IMR-90 (cell line): ENCODE data around the gene CGNL1. TPM values are rescaled to one million over a fixed set of nuclear protein-coding genes. Genes with fewer than 3 reads are reported as not detected.

Experiments used
- ATAC-seq: fragments of 200-7000 bp; cut with Tn5 transposase; 2 replicates; pipeline ENCODE4 v1.9.1; 2020; ENCODE audit warnings: low read depth, mild to moderate bottlenecking, moderate library complexity
- BruUV-seq: library from RNA; stranded (reverse); fragments of 400-500 nt; replicated peaks from 2 replicates; lab custom pipeline; 2021; lab: Mats Ljungman, UMichigan
- CTCF ChIA-PET: fragments of 300-600 bp; formaldehyde crosslinking; extraction: SDS; loops from one replicate; lab custom pipeline; 2021; ENCODE audit warnings: antibody characterized with exemption; lab: Yijun Ruan, JAX
- POLR2A ChIA-PET: fragments of 300-600 bp; sonication (Branson Sonifier 250); formaldehyde crosslinking; loops from one replicate; lab custom pipeline; 2022; ENCODE audit warnings: antibody characterized with exemption; ENCODE audit not compliant: unreplicated experiment; lab: Charles Lee
- DNase-seq: peaks from one replicate; pipeline ENCODE4 v3.0.0; 2013
- H2AFZ ChIP-seq: replicated peaks from 2 replicates; pipeline ENCODE3; 2013; ENCODE audit warnings: low read length, mild to moderate bottlenecking; ENCODE audit not compliant: poor library complexity
- H2AK5ac ChIP-seq: 2 replicates; pipeline ENCODE4 v1.6.1; 2013; ENCODE audit warnings: low read depth, low read length, inconsistent platforms
- H2AK9ac ChIP-seq: replicated peaks from 2 replicates; pipeline ENCODE3; 2013; ENCODE audit warnings: mild to moderate bottlenecking, low read depth, low read length, moderate library complexity; ENCODE audit not compliant: poor library complexity
- H2BK120ac ChIP-seq: 2 replicates; pipeline ENCODE4 v1.6.1; 2013; ENCODE audit warnings: low read depth, low read length, inconsistent platforms
- H2BK15ac ChIP-seq: 3 replicates; pipeline ENCODE4 v1.6.1; 2013; ENCODE audit warnings: low read depth, low read length, inconsistent platforms
- H2BK20ac ChIP-seq: 2 replicates; pipeline ENCODE4 v1.6.1; 2013; ENCODE audit warnings: low read depth, mild to moderate bottlenecking, inconsistent platforms, low read length, moderate library complexity
- H2BK5ac ChIP-seq: 2 replicates; pipeline ENCODE4 v1.6.1; 2013; ENCODE audit warnings: mild to moderate bottlenecking, low read depth, low read length, inconsistent platforms; ENCODE audit not compliant: poor library complexity, severe bottlenecking
- H3K14ac ChIP-seq: replicated peaks from 2 replicates; pipeline ENCODE4 v1.6.1; 2013; ENCODE audit warnings: low read depth, low read length, inconsistent platforms
- H3K18ac ChIP-seq: 2 replicates; pipeline ENCODE4 v1.6.1; 2013; ENCODE audit warnings: low read depth, low read length, control low read depth
- H3K23ac ChIP-seq: 2 replicates; pipeline ENCODE4 v1.6.1; 2013; ENCODE audit warnings: low read depth, low read length, inconsistent platforms
- H3K27ac ChIP-seq: 2 replicates; pipeline ENCODE4 v1.5.1; 2013; ENCODE audit warnings: mild to moderate bottlenecking, control low read depth, low read length; ENCODE audit not compliant: insufficient read depth
- H3K27me3 ChIP-seq: 2 replicates; pipeline ENCODE4 v1.6.1; 2013; ENCODE audit warnings: low read length; ENCODE audit not compliant: control insufficient read depth, insufficient read depth
- H3K36me3 ChIP-seq: 2 replicates; pipeline ENCODE4 v1.6.1; 2013; ENCODE audit warnings: low read length, mixed read lengths; ENCODE audit not compliant: control insufficient read depth, insufficient read depth
- H3K4ac ChIP-seq: 2 replicates; pipeline ENCODE4 v1.6.1; 2013; ENCODE audit warnings: low read depth, low read length, inconsistent platforms
- H3K4me1 ChIP-seq: 2 replicates; pipeline ENCODE4 v1.6.1; 2013; ENCODE audit warnings: low read length, mixed read lengths; ENCODE audit not compliant: control insufficient read depth, insufficient read depth
- H3K4me2 ChIP-seq: 2 replicates; pipeline ENCODE4 v1.6.1; 2013; ENCODE audit warnings: low read depth, mild to moderate bottlenecking, control low read depth, low read length, moderate library complexity
- H3K4me3 ChIP-seq: 2 replicates; pipeline ENCODE4 v1.5.1; 2013; ENCODE audit warnings: low read depth, mild to moderate bottlenecking, control low read depth, low read length, moderate library complexity; ENCODE audit not compliant: insufficient read depth
- H3K56ac ChIP-seq: 2 replicates; pipeline ENCODE4 v1.6.1; 2013; ENCODE audit warnings: low read length, inconsistent platforms; ENCODE audit not compliant: insufficient read depth; ENCODE audit errors: extremely low read depth
- H3K79me1 ChIP-seq, 2 experiments: 2 replicates each; pipeline ENCODE4 v1.6.1; 2013; ENCODE audit warnings: low read length in 2 of 2, inconsistent platforms in 1 of 2, low read depth in 1 of 2
- H3K9ac ChIP-seq: 2 replicates; pipeline ENCODE4 v1.6.1; 2013; ENCODE audit warnings: low read depth, low read length, control low read depth
- H3K9me1 ChIP-seq: 2 replicates; pipeline ENCODE4 v1.6.1; 2013; ENCODE audit warnings: low read length, inconsistent platforms; ENCODE audit not compliant: insufficient read depth
- H3K9me3 ChIP-seq: 2 replicates; pipeline ENCODE4 v1.6.1; 2013; ENCODE audit warnings: low read length; ENCODE audit not compliant: control insufficient read depth, insufficient read depth
- H4K20me1 ChIP-seq: 2 replicates; pipeline ENCODE4 v1.6.1; 2013; ENCODE audit warnings: low read length, inconsistent platforms; ENCODE audit not compliant: insufficient read depth
- H4K5ac ChIP-seq: 2 replicates; pipeline ENCODE4 v1.6.1; 2013; ENCODE audit warnings: mild to moderate bottlenecking, low read depth, low read length, control low read depth
- H4K8ac ChIP-seq, 2 experiments: 2 replicates each; pipeline ENCODE4 v1.6.1; 2013; ENCODE audit warnings: low read depth in 2 of 2, low read length in 2 of 2, control low read depth in 1 of 2, inconsistent platforms in 1 of 2
- H4K91ac ChIP-seq: 2 replicates; pipeline ENCODE4 v1.6.1; 2013; ENCODE audit warnings: low read depth, low read length, inconsistent platforms; ENCODE audit not compliant: insufficient read depth
- BHLHE40 ChIP-seq: fragments of 150-350 bp; IDR thresholded peaks from 2 replicates; pipeline ENCODE4 v1.6.1; 2016; ENCODE audit warnings: mild to moderate bottlenecking, low read depth, low read length
- CEBPB ChIP-seq: IDR thresholded peaks from 2 replicates; pipeline ENCODE4 v1.6.1; 2012; ENCODE audit warnings: low read depth, low read length, improper control_type of control experiment
- CHD1 ChIP-seq: IDR thresholded peaks from 2 replicates; pipeline ENCODE4 v1.6.1; 2012; ENCODE audit warnings: low read depth, low read length, improper control_type of control experiment
- FOS ChIP-seq: fragments of 150-350 bp; IDR thresholded peaks from 2 replicates; pipeline ENCODE4 v1.6.1; 2016; ENCODE audit warnings: low read depth, low read length
- MAFK ChIP-seq: IDR thresholded peaks from 2 replicates; pipeline ENCODE4 v1.6.1; 2012; ENCODE audit warnings: low read depth, low read length, improper control_type of control experiment
- MAZ ChIP-seq: IDR thresholded peaks from 2 replicates; pipeline ENCODE4 v1.6.1; 2012; ENCODE audit warnings: low read depth, mild to moderate bottlenecking, low read length, improper control_type of control experiment, moderate library complexity, borderline replicate concordance
- MXI1 ChIP-seq: IDR thresholded peaks from 2 replicates; pipeline ENCODE4 v1.6.1; 2012; ENCODE audit warnings: low read depth, mild to moderate bottlenecking, low read length, moderate library complexity, borderline replicate concordance
- NFE2L2 ChIP-seq: fragments of 150-350 bp; IDR thresholded peaks from 2 replicates; pipeline ENCODE4 v1.6.1; 2016; ENCODE audit warnings: low read depth, mild to moderate bottlenecking, low read length
- POLR2A ChIP-seq: IDR thresholded peaks from 2 replicates; pipeline ENCODE4 v1.6.1; 2012; ENCODE audit warnings: mild to moderate bottlenecking, low read depth, low read length
- RAD21 ChIP-seq: IDR thresholded peaks from 2 replicates; pipeline ENCODE4 v1.6.1; 2012; ENCODE audit warnings: low read length, improper control_type of control experiment
- RCOR1 ChIP-seq: IDR thresholded peaks from 2 replicates; pipeline ENCODE4 v1.6.1; 2012; ENCODE audit warnings: mild to moderate bottlenecking, low read length, improper control_type of control experiment; ENCODE audit not compliant: insufficient replicate concordance
- RFX5 ChIP-seq: IDR thresholded peaks from 2 replicates; pipeline ENCODE4 v1.8.0; 2012; ENCODE audit warnings: low read depth, mild to moderate bottlenecking, low read length, moderate library complexity
- SMC3 ChIP-seq: fragments of 150-350 bp; IDR thresholded peaks from 2 replicates; pipeline ENCODE4 v1.6.1; 2016; ENCODE audit warnings: low read depth, mild to moderate bottlenecking, antibody characterized with exemption, low read length, moderate library complexity
- WGBS, 2 experiments: methylation state at CpG; one replicate each; pipeline versions ENCODE4 v1.1.5 to v1.1.7; 2013; ENCODE audit warnings: missing lambda C conversion rate in 2 of 2; ENCODE audit not compliant: insufficient read length in 1 of 2; ENCODE audit errors: extremely low coverage in 2 of 2; 5-methylcytosine and 5-hydroxymethylcytosine counted together
- dilution Hi-C: fragments of 300-500 bp; cut with HindIII; formaldehyde crosslinking; loops from one replicate; pipeline ENCODE4 v1.14.3; 2018; ENCODE audit warnings: low sequenced_read_pairs; ENCODE audit not compliant: unreplicated experiment
- in situ Hi-C: fragments of 300-500 bp; cut with MboI; formaldehyde crosslinking; loops from 3 replicates; pipeline ENCODE4 v1.14.3; 2019; ENCODE audit warnings: low sequenced_read_pairs, inconsistent platforms, mixed read lengths
- intact Hi-C: fragments of 100-400 bp; cut with micrococcal nuclease; formaldehyde crosslinking; loops from 2 replicates; pipeline ENCODE4 v1.10.0; 2022
- polyA plus RNA-seq, 3 experiments: library from polyadenylated mRNA; depleted of rRNA; stranded (reverse); fragments of >200 nt; gene quantifications; 2 replicates each; pipeline ENCODE4 v1.2.3, GENCODE V29; 2012; ENCODE audit warnings: low replicate concordance in 1 of 3
- total RNA-seq: library from RNA; depleted of rRNA; stranded (reverse); fragments of >200 nt; gene quantifications from 2 replicates; pipeline ENCODE4 v1.2.3, GENCODE V29; 2012
- TF ChIP-seq, protein P1 (sequence below): fragments of 150-350 bp; IDR thresholded peaks from 2 replicates; pipeline ENCODE4 v1.6.1; 2017; ENCODE audit warnings: mild to moderate bottlenecking, antibody characterized with exemption, low read length, low read depth
- TF ChIP-seq, protein P2 (sequence below): conservative IDR thresholded peaks from 2 replicates; pipeline ENCODE4 v1.5.1; 2012; ENCODE audit warnings: mild to moderate bottlenecking, low read depth, low read length, improper control_type of control experiment
- TF ChIP-seq, protein P3 (sequence below): fragments of 150-350 bp; IDR thresholded peaks from 2 replicates; pipeline ENCODE4 v1.6.1; 2016; ENCODE audit warnings: low read depth, mild to moderate bottlenecking, low read length, moderate library complexity, borderline replicate concordance

The CGNL1 gene
- total and polyA plus RNA-seq, 2 of the 4 experiments (the other 2 are of a cell fraction), result 0.07 to 0.18 TPM

DNA sequence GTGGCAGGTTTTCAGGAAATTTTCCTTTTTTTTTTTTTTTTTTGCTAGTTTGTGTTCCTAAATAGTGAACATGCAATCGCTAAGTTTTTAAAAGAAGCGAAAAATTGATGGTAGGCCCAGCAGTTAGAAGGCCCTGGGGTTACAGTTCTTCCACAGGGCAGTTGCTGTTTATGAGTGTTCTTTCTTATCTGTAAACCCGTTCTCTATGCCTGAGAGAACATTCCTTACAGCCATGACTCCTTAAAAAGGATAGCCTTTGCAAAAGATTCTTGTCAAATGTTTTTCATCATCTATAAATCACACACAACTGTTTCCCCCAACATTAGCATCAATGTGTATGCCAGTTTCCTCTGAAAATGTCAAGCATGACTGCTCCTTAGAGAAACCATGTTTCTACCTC, 191.6 kb downstream of the CGNL1 start:
- dilution Hi-C loops, result no loop called here
- ATAC-seq, result no peak
- Histone ChIP-seq H3K4me3 (no peak overlapping the region), H3K4me2 (no peak overlapping the region), H2AFZ (no peak overlapping the region), H3K14ac (no peak overlapping the region), H3K27ac (no peak overlapping the region), H2BK5ac (no peak overlapping the region), H3K27me3 (peaks cover 10% of the 10 kb centered on the region), H2BK15ac (no peak overlapping the region), H2AK5ac (no peak overlapping the region), H3K4me1 (no peaks in the 10 kb centered on the region), H2BK120ac (no peak overlapping the region), H4K20me1 (no peaks in the 10 kb centered on the region), H3K36me3 (no peaks in the 10 kb centered on the region), H2BK20ac (no peak overlapping the region), H3K9ac (no peak overlapping the region), H4K5ac (no peak overlapping the region), H3K9me1 (no peaks in the 10 kb centered on the region), H3K4ac (no peak overlapping the region), H2AK9ac (no peak overlapping the region), H3K56ac (no peak overlapping the region), H3K9me3 (no peaks in the 10 kb centered on the region), H4K91ac (no peak overlapping the region), H3K79me1 (no peaks in the 10 kb centered on the region), H3K18ac (no peak overlapping the region), H4K8ac (no peak overlapping the region), H3K23ac (no peak overlapping the region)
- ChIA-PET POLR2A (interaction anchor here (0.6 kb wide), 1 partner anchor 499 kb away, joined by 3 read pairs; no protein-coding TSS in a partner anchor), CTCF (no interaction called here)
- TF ChIP-seq CHD1, result no peak
- TF ChIP-seq FOS, result no peak
- TF ChIP-seq RAD21, result no peak
- TF ChIP-seq RFX5, result no peak
- TF ChIP-seq MAZ, result no peak
- no peak for TF ChIP-seq NFE2L2
- TF ChIP-seq RCOR1, result no peak
- TF ChIP-seq, protein P1, sequence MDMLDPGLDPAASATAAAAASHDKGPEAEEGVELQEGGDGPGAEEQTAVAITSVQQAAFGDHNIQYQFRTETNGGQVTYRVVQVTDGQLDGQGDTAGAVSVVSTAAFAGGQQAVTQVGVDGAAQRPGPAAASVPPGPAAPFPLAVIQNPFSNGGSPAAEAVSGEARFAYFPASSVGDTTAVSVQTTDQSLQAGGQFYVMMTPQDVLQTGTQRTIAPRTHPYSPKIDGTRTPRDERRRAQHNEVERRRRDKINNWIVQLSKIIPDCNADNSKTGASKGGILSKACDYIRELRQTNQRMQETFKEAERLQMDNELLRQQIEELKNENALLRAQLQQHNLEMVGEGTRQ, result no peak
- TF ChIP-seq, protein P2, sequence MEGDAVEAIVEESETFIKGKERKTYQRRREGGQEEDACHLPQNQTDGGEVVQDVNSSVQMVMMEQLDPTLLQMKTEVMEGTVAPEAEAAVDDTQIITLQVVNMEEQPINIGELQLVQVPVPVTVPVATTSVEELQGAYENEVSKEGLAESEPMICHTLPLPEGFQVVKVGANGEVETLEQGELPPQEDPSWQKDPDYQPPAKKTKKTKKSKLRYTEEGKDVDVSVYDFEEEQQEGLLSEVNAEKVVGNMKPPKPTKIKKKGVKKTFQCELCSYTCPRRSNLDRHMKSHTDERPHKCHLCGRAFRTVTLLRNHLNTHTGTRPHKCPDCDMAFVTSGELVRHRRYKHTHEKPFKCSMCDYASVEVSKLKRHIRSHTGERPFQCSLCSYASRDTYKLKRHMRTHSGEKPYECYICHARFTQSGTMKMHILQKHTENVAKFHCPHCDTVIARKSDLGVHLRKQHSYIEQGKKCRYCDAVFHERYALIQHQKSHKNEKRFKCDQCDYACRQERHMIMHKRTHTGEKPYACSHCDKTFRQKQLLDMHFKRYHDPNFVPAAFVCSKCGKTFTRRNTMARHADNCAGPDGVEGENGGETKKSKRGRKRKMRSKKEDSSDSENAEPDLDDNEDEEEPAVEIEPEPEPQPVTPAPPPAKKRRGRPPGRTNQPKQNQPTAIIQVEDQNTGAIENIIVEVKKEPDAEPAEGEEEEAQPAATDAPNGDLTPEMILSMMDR, result no peak
- TF ChIP-seq MAFK, result no peak
- no peak for TF ChIP-seq BHLHE40
- TF ChIP-seq CEBPB, result no peak
- no peak for TF ChIP-seq POLR2A
- TF ChIP-seq SMC3, result no peak
- no peak for TF ChIP-seq MXI1
- TF ChIP-seq, protein P3, sequence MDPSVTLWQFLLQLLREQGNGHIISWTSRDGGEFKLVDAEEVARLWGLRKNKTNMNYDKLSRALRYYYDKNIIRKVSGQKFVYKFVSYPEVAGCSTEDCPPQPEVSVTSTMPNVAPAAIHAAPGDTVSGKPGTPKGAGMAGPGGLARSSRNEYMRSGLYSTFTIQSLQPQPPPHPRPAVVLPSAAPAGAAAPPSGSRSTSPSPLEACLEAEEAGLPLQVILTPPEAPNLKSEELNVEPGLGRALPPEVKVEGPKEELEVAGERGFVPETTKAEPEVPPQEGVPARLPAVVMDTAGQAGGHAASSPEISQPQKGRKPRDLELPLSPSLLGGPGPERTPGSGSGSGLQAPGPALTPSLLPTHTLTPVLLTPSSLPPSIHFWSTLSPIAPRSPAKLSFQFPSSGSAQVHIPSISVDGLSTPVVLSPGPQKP, result no peak
- no peak for DNase-seq
- WGBS, 2 experiments, result no CpG with 5 or more reads among the region's 3 CpGs
- BruUV-seq, result no TSS peak
- intact Hi-C loops, result loop anchor here (10.0 kb wide), 1 partner anchor 507 kb away; no protein-coding TSS in a partner anchor
- in situ Hi-C loops, result loop anchor here (10.0 kb wide), 1 partner anchor 297 kb away; no protein-coding TSS in a partner anchor
